ENCODE measurements around the gene LRPAP1.

The LRPAP1 gene

DNA sequence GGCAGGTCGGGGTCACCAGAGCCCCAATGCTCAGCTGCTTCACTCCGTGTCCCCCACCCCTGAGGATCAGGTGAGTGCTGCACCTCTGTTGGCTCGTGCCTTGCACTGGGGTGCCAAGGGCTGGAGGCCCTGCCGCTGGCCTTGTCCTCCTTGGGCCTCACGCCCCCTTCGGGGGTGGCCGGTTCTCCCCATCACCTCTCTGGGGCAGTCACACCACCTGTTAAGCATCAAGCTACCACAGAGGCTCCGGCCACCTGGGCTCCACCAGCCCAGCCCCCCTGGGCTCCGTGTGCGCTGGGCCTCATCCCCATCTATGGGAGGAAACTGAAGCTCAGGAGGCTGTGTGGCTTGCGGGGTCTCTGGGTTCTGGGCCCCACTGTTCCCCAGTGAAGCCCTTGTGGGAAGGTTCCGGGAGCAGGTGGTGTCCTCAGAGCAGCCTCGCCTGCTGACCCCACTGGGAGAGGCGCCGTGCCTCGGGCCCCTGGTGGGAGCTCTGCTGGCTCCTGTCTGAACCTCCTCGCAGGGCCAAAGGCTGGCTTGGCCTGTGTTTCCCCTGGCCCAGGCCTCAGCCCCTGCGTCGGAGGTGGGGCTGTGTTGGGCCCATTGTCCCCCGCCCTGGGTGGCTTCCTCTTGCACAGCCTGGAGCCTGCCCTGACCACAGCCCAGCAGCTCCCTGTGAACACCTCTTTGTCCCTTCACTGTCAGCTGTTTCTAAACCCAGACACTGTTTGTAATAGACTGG lies 38.3 kb downstream of the LRPAP1 start:
- DNase-seq (ENCODE audit: low read depth) = no peak
- TF ChIP-seq, protein P1, sequence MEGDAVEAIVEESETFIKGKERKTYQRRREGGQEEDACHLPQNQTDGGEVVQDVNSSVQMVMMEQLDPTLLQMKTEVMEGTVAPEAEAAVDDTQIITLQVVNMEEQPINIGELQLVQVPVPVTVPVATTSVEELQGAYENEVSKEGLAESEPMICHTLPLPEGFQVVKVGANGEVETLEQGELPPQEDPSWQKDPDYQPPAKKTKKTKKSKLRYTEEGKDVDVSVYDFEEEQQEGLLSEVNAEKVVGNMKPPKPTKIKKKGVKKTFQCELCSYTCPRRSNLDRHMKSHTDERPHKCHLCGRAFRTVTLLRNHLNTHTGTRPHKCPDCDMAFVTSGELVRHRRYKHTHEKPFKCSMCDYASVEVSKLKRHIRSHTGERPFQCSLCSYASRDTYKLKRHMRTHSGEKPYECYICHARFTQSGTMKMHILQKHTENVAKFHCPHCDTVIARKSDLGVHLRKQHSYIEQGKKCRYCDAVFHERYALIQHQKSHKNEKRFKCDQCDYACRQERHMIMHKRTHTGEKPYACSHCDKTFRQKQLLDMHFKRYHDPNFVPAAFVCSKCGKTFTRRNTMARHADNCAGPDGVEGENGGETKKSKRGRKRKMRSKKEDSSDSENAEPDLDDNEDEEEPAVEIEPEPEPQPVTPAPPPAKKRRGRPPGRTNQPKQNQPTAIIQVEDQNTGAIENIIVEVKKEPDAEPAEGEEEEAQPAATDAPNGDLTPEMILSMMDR (IDR thresholded peaks at IDR 0.05; ENCODE audit: control insufficient read depth, extremely low read depth, insufficient read depth) = no peak
- H3K4me3 ChIP-seq (ENCODE audit: low read depth, low read length) = no peak overlapping the region

DNA sequence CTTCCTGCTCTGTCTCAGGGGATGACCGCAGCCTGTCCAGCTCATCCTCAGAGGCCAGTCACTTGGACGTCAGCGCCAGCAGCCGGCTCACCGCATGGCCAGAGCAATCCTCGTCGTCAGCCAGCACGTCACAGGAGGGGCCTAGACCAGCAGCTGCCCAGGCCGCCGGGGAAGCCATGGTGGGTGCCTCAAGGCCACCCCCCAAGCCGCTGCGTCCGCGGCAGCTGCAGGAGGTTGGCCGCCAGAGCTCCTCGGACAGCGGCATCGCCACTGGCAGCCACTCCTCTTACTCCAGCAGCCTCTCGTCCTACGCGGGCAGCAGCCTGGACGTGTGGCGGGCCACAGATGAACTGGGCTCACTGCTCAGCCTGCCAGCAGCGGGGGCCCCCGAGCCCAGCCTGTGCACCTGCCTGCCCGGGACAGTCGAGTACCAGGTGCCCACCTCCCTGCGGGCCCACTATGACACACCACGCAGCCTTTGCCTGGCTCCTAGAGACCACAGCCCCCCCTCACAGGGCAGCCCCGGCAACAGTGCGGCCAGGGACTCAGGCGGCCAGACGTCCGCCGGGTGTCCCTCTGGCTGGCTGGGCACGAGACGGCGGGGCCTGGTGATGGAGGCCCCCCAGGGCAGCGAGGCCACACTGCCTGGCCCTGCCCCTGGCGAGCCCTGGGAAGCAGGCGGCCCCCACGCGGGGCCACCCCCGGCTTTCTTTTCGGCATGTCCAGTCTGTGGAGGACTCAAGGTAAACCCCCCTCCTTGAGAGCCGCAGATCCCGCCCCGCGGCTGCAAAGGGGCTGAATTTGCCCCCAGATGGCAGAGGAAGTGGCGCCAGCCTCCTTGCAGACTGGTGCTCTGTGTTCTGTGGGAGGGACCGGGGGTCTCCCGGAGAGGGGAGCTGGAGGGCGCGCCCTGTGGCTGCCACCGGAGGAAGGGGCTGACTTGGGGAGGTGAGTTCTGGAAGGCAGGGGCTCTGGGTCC lies 39.2 kb downstream of the LRPAP1 start:
- TF ChIP-seq, protein P1 (IDR thresholded peaks at IDR 0.05; ENCODE audit: control insufficient read depth, extremely low read depth, insufficient read depth) = no peak
- H3K4me3 ChIP-seq (ENCODE audit: low read depth, low read length) = no peak overlapping the region
- DNase-seq (ENCODE audit: low read depth) = no peak

DNA sequence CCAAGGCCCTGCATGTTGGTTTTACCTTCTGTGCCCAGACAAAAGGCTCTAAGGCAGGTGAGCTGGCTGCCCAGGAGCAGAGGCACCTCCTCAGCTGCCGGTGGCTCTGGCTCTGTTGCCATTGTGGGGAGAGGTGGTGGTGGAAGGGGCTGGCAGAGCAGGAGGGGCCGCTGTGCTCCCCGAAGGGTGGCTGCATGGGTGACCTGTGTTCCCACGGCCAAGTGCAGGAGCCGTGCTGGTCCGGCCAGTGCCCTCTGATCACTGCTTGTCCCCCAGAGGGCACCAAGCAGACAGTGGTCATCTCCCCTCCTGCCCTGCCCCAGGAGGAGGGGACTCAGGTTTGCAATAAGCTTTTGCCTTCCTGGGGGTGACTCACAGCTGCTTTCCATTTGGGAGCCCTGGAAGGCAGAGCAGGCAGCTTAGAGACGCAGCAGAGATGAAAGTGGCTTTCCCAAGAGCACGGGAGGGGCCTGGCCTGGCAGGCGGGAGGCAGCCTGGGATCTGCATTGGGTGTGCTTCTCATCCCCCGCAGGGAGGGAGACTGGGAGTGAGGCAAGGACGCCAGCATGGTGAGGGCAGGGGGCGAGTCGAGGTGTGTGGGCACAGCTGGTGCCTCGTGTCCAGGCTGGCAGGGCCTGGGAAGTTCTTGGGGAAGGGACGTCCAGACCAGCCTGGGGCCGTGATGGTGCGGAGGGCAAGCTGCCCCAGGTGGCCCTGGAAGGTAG lies 40.4 kb downstream of the LRPAP1 start:
- TF ChIP-seq, protein P1 (IDR thresholded peaks at IDR 0.05; ENCODE audit: control insufficient read depth, extremely low read depth, insufficient read depth) = no peak
- H3K4me3 ChIP-seq (ENCODE audit: low read depth, low read length) = no peak overlapping the region
- no peak for DNase-seq (ENCODE audit: low read depth)

DNA sequence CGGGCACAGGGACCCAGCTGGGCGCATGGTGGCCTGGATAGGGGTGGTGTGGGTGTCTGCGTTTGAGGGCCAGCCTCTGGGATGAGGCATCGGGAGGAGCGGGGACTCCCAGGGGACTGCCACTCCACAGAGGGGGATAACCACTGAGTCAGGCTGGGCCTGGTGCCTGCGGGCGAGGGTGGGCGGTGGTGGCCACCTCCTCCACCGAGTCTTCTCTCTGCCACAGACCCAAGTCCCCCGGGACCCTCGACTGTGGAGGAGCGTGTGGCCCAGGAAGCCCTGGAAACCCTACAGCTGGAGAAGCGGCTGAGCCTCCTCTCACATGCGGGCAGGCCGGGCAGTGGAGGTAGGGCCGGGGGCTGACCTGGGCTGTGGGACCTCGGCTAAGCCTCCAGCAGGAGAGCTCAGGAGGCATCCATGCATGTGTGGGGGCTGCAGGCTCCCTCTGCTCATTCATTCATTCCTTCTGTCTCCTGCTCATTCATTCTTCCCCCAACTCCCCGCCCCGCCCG lies 42.7 kb downstream of the LRPAP1 start:
- H3K4me3 ChIP-seq (ENCODE audit: low read depth, low read length) = no peak overlapping the region
- TF ChIP-seq, protein P1 (IDR thresholded peaks at IDR 0.05; ENCODE audit: control insufficient read depth, extremely low read depth, insufficient read depth) = no peak
- DNase-seq (ENCODE audit: low read depth) = no peak

GRCh38 chr4:3488820-3489219 lies 43.4 kb downstream of the LRPAP1 start:
- no peak for DNase-seq (ENCODE audit: low read depth)
- TF ChIP-seq, protein P1 (IDR thresholded peaks at IDR 0.05; ENCODE audit: control insufficient read depth, extremely low read depth, insufficient read depth) = no peak
- H3K4me3 ChIP-seq (ENCODE audit: low read depth, low read length) = no peak overlapping the region

GRCh38 chr4:3487861-3488260 lies 44.4 kb downstream of the LRPAP1 start:
- TF ChIP-seq, protein P1 (IDR thresholded peaks at IDR 0.05; ENCODE audit: control insufficient read depth, extremely low read depth, insufficient read depth) = no peak
- DNase-seq (ENCODE audit: low read depth) = no peak

More at GRCh38 chr4:3487861-3488260, 44.4 kb downstream of the LRPAP1 start:
- no peak overlapping the region for H3K4me3 ChIP-seq (ENCODE audit: low read depth, low read length)
